ENCODE measurements around the gene CASKIN1. TPM values are rescaled to one million over a fixed set of nuclear protein-coding genes. Genes with fewer than 3 reads are reported as not detected.
A peak's percentile ranks its signal among the peaks of the same experiment; 100 is the strongest.

CASKIN1 gene
- total and polyA plus RNA-seq, 4 donors, result under 0.01 to 0.17 (median 0.09) TPM; not detected in 1

DNA sequence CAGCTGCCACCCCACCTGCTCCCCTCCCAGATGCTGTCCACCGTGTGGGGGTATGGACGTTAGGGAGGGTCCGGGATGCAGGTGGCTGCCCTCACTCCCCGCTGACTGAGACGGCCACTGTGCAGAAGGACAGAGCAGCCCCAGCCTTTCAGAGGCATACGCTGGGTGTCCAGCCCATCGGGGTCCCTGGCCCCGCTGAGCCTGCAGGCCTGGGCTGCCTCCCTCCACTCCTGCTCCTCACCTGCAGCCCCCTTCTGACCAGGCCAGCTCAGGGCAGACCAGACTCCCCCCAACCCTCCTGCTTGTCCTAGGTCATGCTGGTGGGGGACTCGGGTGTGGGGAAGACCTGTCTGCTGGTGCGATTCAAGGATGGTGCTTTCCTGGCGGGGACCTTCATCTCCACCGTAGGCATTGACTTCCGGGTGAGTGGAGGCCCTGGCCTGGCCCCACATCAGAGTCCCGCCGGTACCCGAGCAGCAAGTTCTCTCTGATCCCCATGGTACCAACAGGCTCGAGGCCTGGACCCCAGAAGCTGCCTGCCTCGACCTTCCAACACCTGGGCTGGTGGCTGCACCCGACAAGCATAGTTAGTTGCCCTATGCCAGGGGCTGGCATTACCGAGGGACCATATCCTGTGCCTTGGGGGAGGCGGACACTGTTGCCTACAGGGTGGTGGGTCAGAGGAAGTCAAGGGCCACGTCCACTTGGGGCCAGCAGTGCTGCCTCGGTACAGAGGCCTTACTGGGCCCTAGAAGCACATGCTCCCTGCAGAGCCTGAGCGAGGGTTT lies 46.6 kb downstream of the CASKIN1 start:
- Histone ChIP-seq H3K36me3 (ENCODE audit: control insufficient read depth in 4 of 4, insufficient read depth in 3 of 4, low read depth in 1 of 4, low read length in 3 of 4) (peaks cover 0 to 5% (median under 1%) of the 10 kb centered on the region in 4 donors), H3K4me1 (ENCODE audit: control insufficient read depth in 4 of 4, insufficient read depth in 4 of 4, low read length in 3 of 4) (peaks cover 16 to 76% (median 64%) of the 10 kb centered on the region in 4 donors), H3K4me3 (ENCODE audit: low read depth in 1 of 3, low read length in 3 of 3) (peak overlapping the region in 2 of 3 donors; percentile 48 to 57), H3K27me3 (ENCODE audit: control insufficient read depth in 4 of 4, insufficient read depth in 4 of 4, low read length in 3 of 4) (no peaks in the 10 kb centered on the region), H3K9me3 (ENCODE audit: control insufficient read depth in 4 of 4, low read length in 3 of 4) (no peaks in the 10 kb centered on the region), H3K27ac (ENCODE audit: low read depth in 1 of 2, low read length in 2 of 2) (peak overlapping the region in 1 of 2 donors; percentile 18), H3K9ac (ENCODE audit: low read depth in 1 of 2, low read length in 2 of 2) (peak overlapping the region in 1 of 2 donors; percentile 15)
- WGBS, result 45% methylated on average over 24 of the region's 24 CpGs
- no peak for DNase-seq (ENCODE audit: low spot score)
- TF ChIP-seq, protein P1, sequence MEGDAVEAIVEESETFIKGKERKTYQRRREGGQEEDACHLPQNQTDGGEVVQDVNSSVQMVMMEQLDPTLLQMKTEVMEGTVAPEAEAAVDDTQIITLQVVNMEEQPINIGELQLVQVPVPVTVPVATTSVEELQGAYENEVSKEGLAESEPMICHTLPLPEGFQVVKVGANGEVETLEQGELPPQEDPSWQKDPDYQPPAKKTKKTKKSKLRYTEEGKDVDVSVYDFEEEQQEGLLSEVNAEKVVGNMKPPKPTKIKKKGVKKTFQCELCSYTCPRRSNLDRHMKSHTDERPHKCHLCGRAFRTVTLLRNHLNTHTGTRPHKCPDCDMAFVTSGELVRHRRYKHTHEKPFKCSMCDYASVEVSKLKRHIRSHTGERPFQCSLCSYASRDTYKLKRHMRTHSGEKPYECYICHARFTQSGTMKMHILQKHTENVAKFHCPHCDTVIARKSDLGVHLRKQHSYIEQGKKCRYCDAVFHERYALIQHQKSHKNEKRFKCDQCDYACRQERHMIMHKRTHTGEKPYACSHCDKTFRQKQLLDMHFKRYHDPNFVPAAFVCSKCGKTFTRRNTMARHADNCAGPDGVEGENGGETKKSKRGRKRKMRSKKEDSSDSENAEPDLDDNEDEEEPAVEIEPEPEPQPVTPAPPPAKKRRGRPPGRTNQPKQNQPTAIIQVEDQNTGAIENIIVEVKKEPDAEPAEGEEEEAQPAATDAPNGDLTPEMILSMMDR (IDR thresholded peaks at IDR 0.05; ENCODE audit: low read depth, low read length, missing input control), result no peak
- TF ChIP-seq HNF4G (IDR thresholded peaks at IDR 0.05), result no peak
- TF ChIP-seq EGR1 (IDR thresholded peaks at IDR 0.05; ENCODE audit: low read depth in 2 of 2), result no peak
- TF ChIP-seq NR2F2 (IDR thresholded peaks at IDR 0.05), result no peak
- TF ChIP-seq, protein P2, sequence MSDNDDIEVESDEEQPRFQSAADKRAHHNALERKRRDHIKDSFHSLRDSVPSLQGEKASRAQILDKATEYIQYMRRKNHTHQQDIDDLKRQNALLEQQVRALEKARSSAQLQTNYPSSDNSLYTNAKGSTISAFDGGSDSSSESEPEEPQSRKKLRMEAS (IDR thresholded peaks at IDR 0.05), result no peak

DNA sequence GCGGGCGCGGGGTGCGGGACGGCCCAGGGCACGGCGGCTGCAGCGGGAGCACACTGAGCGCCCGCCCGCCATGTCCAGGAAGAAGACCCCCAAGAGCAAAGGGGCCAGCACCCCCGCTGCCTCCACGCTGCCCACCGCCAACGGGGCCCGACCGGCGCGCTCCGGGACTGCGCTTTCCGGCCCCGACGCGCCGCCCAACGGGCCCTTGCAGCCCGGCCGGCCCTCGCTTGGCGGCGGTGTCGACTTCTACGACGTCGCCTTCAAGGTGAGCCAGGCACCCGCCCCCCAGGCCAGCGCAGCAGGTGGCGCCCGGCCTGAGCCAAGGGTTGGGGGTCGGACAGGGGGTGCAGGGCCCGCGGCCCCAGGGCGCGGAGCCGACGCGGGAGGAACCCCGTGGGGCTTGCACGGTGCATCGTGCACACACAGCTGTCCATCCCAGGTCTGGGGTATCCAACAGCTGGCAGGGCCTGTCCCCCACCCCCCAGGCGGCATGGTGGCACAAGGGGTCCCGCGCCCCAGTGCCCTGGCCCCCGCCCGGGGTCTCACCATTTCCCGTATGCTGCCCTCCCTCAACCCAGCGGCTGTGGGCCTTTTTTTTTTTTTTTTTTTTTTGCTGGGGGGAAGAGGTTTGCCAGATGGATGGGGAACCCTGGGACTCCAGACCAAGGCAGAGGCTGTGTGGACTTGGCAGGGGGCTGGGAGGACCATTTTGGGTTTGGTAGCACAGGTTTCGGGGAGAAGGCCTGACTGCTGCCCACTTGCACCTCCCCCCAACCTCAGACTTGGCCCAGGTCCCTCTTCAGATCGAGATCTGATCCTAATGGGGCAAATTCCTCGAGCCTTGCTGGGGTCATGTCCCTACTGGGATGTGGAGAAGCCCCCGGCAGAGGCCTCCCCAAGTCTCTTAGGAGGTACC lies 47.4 kb downstream of the CASKIN1 start:
- DNase-seq (ENCODE audit: low spot score), result no peak
- Histone ChIP-seq H3K9me3 (ENCODE audit: control insufficient read depth in 4 of 4, low read length in 3 of 4) (no peaks in the 10 kb centered on the region), H3K27ac (ENCODE audit: low read depth in 1 of 2, low read length in 2 of 2) (peak overlapping the region in 1 of 2 donors; percentile 10), H3K4me1 (ENCODE audit: control insufficient read depth in 4 of 4, insufficient read depth in 4 of 4, low read length in 3 of 4) (peaks cover 16 to 69% (median 60%) of the 10 kb centered on the region in 4 donors), H3K27me3 (ENCODE audit: control insufficient read depth in 4 of 4, insufficient read depth in 4 of 4, low read length in 3 of 4) (no peaks in the 10 kb centered on the region), H3K36me3 (ENCODE audit: control insufficient read depth in 4 of 4, insufficient read depth in 3 of 4, low read depth in 1 of 4, low read length in 3 of 4) (peaks cover 0 to 5% (median under 1%) of the 10 kb centered on the region in 4 donors), H3K4me3 (ENCODE audit: low read depth in 1 of 3, low read length in 3 of 3) (peak overlapping the region in 2 of 3 donors; percentile 48 to 57), H3K9ac (ENCODE audit: low read depth in 1 of 2, low read length in 2 of 2) (peak overlapping the region in 1 of 2 donors; percentile 15)
- TF ChIP-seq, protein P2 (IDR thresholded peaks at IDR 0.05), result no peak
- TF ChIP-seq SP1 (IDR thresholded peaks at IDR 0.05) (no peak), GABPA (IDR thresholded peaks at IDR 0.05 in 1 of 2, conservative IDR thresholded peaks at IDR 0.05 in 1 of 2) (no peak), TAF1 (conservative IDR thresholded peaks at IDR 0.05) (no peak), NR2F2 (IDR thresholded peaks at IDR 0.05) (no peak), RAD21 (IDR thresholded peaks at IDR 0.05) (no peak), FOXA1 (IDR thresholded peaks at IDR 0.05) (no peak), HNF4A (conservative IDR thresholded peaks at IDR 0.05) (no peak), EGR1 (IDR thresholded peaks at IDR 0.05; ENCODE audit: low read depth in 2 of 2) (no peak), RXRA (IDR thresholded peaks at IDR 0.05) (no peak), HNF4G (IDR thresholded peaks at IDR 0.05) (no peak), FOXA2 (IDR thresholded peaks at IDR 0.05) (no peak), JUND (IDR thresholded peaks at IDR 0.05) (no peak), YY1 (IDR thresholded peaks at IDR 0.05) (no peak)
- TF ChIP-seq, protein P3, sequence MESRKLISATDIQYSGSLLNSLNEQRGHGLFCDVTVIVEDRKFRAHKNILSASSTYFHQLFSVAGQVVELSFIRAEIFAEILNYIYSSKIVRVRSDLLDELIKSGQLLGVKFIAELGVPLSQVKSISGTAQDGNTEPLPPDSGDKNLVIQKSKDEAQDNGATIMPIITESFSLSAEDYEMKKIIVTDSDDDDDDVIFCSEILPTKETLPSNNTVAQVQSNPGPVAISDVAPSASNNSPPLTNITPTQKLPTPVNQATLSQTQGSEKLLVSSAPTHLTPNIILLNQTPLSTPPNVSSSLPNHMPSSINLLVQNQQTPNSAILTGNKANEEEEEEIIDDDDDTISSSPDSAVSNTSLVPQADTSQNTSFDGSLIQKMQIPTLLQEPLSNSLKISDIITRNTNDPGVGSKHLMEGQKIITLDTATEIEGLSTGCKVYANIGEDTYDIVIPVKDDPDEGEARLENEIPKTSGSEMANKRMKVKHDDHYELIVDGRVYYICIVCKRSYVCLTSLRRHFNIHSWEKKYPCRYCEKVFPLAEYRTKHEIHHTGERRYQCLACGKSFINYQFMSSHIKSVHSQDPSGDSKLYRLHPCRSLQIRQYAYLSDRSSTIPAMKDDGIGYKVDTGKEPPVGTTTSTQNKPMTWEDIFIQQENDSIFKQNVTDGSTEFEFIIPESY (IDR thresholded peaks at IDR 0.05), result no peak
- TF ChIP-seq, protein P4, sequence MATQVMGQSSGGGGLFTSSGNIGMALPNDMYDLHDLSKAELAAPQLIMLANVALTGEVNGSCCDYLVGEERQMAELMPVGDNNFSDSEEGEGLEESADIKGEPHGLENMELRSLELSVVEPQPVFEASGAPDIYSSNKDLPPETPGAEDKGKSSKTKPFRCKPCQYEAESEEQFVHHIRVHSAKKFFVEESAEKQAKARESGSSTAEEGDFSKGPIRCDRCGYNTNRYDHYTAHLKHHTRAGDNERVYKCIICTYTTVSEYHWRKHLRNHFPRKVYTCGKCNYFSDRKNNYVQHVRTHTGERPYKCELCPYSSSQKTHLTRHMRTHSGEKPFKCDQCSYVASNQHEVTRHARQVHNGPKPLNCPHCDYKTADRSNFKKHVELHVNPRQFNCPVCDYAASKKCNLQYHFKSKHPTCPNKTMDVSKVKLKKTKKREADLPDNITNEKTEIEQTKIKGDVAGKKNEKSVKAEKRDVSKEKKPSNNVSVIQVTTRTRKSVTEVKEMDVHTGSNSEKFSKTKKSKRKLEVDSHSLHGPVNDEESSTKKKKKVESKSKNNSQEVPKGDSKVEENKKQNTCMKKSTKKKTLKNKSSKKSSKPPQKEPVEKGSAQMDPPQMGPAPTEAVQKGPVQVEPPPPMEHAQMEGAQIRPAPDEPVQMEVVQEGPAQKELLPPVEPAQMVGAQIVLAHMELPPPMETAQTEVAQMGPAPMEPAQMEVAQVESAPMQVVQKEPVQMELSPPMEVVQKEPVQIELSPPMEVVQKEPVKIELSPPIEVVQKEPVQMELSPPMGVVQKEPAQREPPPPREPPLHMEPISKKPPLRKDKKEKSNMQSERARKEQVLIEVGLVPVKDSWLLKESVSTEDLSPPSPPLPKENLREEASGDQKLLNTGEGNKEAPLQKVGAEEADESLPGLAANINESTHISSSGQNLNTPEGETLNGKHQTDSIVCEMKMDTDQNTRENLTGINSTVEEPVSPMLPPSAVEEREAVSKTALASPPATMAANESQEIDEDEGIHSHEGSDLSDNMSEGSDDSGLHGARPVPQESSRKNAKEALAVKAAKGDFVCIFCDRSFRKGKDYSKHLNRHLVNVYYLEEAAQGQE (IDR thresholded peaks at IDR 0.05), result no peak
- TF ChIP-seq, protein P5, sequence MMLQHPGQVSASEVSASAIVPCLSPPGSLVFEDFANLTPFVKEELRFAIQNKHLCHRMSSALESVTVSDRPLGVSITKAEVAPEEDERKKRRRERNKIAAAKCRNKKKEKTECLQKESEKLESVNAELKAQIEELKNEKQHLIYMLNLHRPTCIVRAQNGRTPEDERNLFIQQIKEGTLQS (IDR thresholded peaks at IDR 0.05), result no peak
- TF ChIP-seq, protein P1 (IDR thresholded peaks at IDR 0.05; ENCODE audit: low read depth, low read length, missing input control), result no peak
- 2% methylated on average over 62 of the region's 62 CpGs for WGBS
